Lung (tissue), 16 donors: ENCODE data around the gene SH3RF2. TPM values are rescaled to one million over a fixed set of nuclear protein-coding genes. Genes with fewer than 3 reads are reported as not detected.

Source experiments
- ATAC-seq: fragments of 200-7000 bp; cut with Tn5 transposase; one replicate; pipeline ENCODE4 v1.9.1; 2020; ENCODE audit warnings: moderate number of reproducible peaks; ENCODE audit not compliant: insufficient read depth, low FRiP score
- DNase-seq, 3 donors: peaks; one replicate each; pipeline ENCODE4 v3.0.0-alpha.2; 2013 to 2017
- H3K27ac ChIP-seq, 2 donors: one replicate each; pipeline ENCODE4 v1.5.1; 2013; ENCODE audit warnings: mild to moderate bottlenecking in 2 of 2, moderate library complexity in 2 of 2, control low read depth in 1 of 2, inconsistent platforms in 1 of 2, low read depth in 1 of 2, low read length in 1 of 2
- H3K27me3 ChIP-seq, 3 donors: one replicate each; pipeline ENCODE4 v1.5.1; 2013; ENCODE audit warnings: low read length in 2 of 3; ENCODE audit not compliant: control insufficient read depth in 3 of 3, insufficient read depth in 3 of 3
- H3K36me3 ChIP-seq, 4 donors: one replicate each; pipeline ENCODE4 v1.5.1; 2013; ENCODE audit warnings: low read length in 4 of 4, mild to moderate bottlenecking in 1 of 4, moderate library complexity in 1 of 4; ENCODE audit not compliant: control insufficient read depth in 4 of 4, insufficient read depth in 4 of 4
- H3K4me1 ChIP-seq, 5 donors: one replicate each; pipeline ENCODE4 v1.5.1; 2013; ENCODE audit warnings: low read length in 5 of 5, mild to moderate bottlenecking in 2 of 5, moderate library complexity in 1 of 5; ENCODE audit not compliant: control insufficient read depth in 5 of 5, insufficient read depth in 5 of 5
- H3K4me3 ChIP-seq: one replicate; pipeline ENCODE4 v1.5.1; 2013; ENCODE audit warnings: mild to moderate bottlenecking, control low read depth, moderate library complexity
- H3K9ac ChIP-seq, 2 donors: one replicate each; pipeline ENCODE4 v1.5.1; 2013; ENCODE audit warnings: low read length in 2 of 2, control low read depth in 1 of 2; ENCODE audit not compliant: insufficient read depth in 1 of 2
- H3K9me3 ChIP-seq, 4 donors: one replicate each; pipeline ENCODE4 v1.5.1; 2013; ENCODE audit warnings: low read length in 3 of 4, mild to moderate bottlenecking in 1 of 4, moderate library complexity in 1 of 4; ENCODE audit not compliant: control insufficient read depth in 4 of 4, insufficient read depth in 3 of 4
- CTCF ChIP-seq: IDR thresholded peaks from 2 replicates; pipeline ENCODE4 v1.5.1; 2012; ENCODE audit warnings: mild to moderate bottlenecking; ENCODE audit errors: control extremely low read depth, extremely low read depth
- WGBS, 2 donors: extraction: QIAGEN DNeasy Blood & Tissue Kit; methylation state at CpG; one replicate each; pipeline ENCODE4 v1.1.7; 2013; 5-methylcytosine and 5-hydroxymethylcytosine counted together
- long read RNA-seq, 5 donors: transcript quantifications; one replicate each; lab custom pipeline, GENCODE V29; 2026
- polyA plus RNA-seq, 2 donors: library from polyadenylated mRNA; stranded (reverse); fragments of 200-250 nt; gene quantifications; one replicate each; pipeline ENCODE4 v1.2.1, GENCODE V29; 2013
- total RNA-seq, 2 donors: library from RNA; depleted of rRNA in 1 of 2; stranded (reverse); fragments of >200 nt in 1 of 2; gene quantifications; one replicate each; pipeline ENCODE4 v1.2.1, GENCODE V29; 2014 to 2021
- donor health status: control.
- donor health status: control.
- donor health status: Bipolar disorder and iron deficiency.
- donor health status: healthy.
- donor health status: DM: yes; HTN: yes; CAD: no.

Gene SH3RF2
- total RNA-seq: 10 to 100 TPM in 1 of 2 donors, 1 to 10 TPM in 1; 1.3 to 14.3 TPM
- 1 to 10 TPM; 2.7 to 7.2 TPM for polyA plus RNA-seq
- long read RNA-seq, donor 1, partial matches to known transcripts: 95 of 101 reads
- long read RNA-seq, donor 1, other reads (novel, unspliced or antisense): 6 of 101 reads
- long read RNA-seq, donor 2: 0 reads
- long read RNA-seq, donor 3: 0 reads
- long read RNA-seq, donor 4: 0 reads
- long read RNA-seq, donor 5: 0 reads

GRCh38 chr5:145936401-145937131 lies at the start of gene SH3RF2:
SH3RF2 (plus strand) TSS chr5:145936578; CDS start chr5:145937929, 1,351 bp downstream.
- ATAC-seq (peak; percentile 68), DNase-seq (peak; percentile 59 to 80 (median 66))
- no peaks in the 10 kb centered on the region for H3K36me3 ChIP-seq
- no peak for TF ChIP-seq CTCF
- peak within 1 kb of the TSS; percentile 44 for H3K4me3 ChIP-seq
- peak within 1 kb of the TSS in 1 of 2 donors; percentile 82 for H3K27ac ChIP-seq
- H3K4me1 ChIP-seq: peaks cover 0 to 15% (median 0%) of the 10 kb centered on the region in 5 donors
- WGBS, 2 donors: 4 to 8% methylated on average over 28 of the region's 28 CpGs
- peak within 1 kb of the TSS in 1 of 2 donors; percentile 57 for H3K9ac ChIP-seq
- peaks cover 0 to 3% (median 0%) of the 10 kb centered on the region in 4 donors for H3K9me3 ChIP-seq
- H3K27me3 ChIP-seq: peaks cover 0 to 41% (median 17%) of the 10 kb centered on the region in 3 donors

- Histone ChIP-seq H3K9ac (no peak overlapping the region), H3K9me3 (peaks cover 0 to 8% (median 0%) of the 10 kb centered on the region in 4 donors), H3K4me3 (no peak overlapping the region), H3K4me1 (no peaks in the 10 kb centered on the region), H3K27me3 (no peaks in the 10 kb centered on the region), H3K36me3 (no peaks in the 10 kb centered on the region), H3K27ac (no peak overlapping the region)
- no peak for DNase-seq
- ATAC-seq: no peak
- no peak for TF ChIP-seq CTCF
- WGBS, 2 donors: 80 to 85% methylated on average over 3 of the region's 3 CpGs
Observed at GRCh38 chr5:145887217-145887616, 49.2 kb upstream of the SH3RF2 start.

GRCh38 chr5:145887976-145888574 lies 48.3 kb upstream of the SH3RF2 start:
- Histone ChIP-seq H3K9ac (no peak overlapping the region), H3K27ac (no peak overlapping the region), H3K4me3 (no peak overlapping the region), H3K27me3 (no peaks in the 10 kb centered on the region), H3K9me3 (peaks cover 0 to 8% (median 0%) of the 10 kb centered on the region in 4 donors), H3K4me1 (no peaks in the 10 kb centered on the region), H3K36me3 (no peaks in the 10 kb centered on the region)
- DNase-seq (peak; percentile 26 to 66 (median 56)), ATAC-seq (no peak)
- TF ChIP-seq CTCF: no peak
- 68 to 74% methylated on average over 5 of the region's 5 CpGs for WGBS, 2 donors
